Stimulated activated CD8-positive, alpha-beta memory T cell treated with anti-CD3 and anti-CD28 coated beads, Interleukin-15, amount 100 ng/mL, for 4 hours (primary cell): ENCODE data around the gene ABHD5.

Experiments used
- DNase-seq, 2 donors: peaks; one replicate each; pipeline ENCODE4 v3.0.0-alpha.2; 2020; ENCODE audit warnings: low read depth in 2 of 2

ABHD5 gene

DNA sequence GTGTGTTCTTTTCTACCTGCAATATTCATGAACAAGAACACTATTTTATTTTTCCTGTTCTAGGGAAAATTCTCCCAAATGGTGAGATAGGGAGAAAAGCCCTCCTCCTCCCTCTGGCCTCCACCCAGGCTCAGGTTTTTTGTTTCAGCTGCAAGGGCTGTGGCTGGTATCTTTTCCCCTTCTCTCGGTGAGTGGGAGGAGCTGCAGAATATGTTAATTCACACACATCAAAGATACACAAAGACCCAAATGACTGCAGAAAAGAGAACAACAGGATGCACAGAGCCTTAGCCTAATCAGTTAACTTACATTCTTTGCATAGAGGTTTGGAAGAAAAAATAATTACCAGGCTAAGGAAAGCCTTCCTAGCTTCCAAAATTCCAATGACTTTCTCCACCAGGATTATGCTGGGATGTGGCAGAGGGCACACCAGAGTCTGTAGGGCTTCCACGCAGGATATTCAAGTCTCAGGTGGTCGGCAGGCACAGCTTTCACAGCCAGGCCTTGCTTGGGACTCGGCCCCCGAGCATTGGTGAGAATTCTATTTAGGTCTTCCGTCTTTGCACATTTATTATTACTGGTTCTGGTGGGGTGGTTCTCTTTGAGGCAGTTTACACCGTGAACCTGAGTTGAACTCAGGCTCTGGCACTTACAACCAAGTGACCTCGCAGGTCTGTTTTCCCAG is 64.9 kb downstream of the ABHD5 start:
- DNase-seq, result no peak

GRCh38 chr3:43757666-43758321 is 67.1 kb downstream of the ABHD5 start:
- DNase-seq, result no peak

- no peak for DNase-seq
Measured at GRCh38 chr3:43758592-43759225, 68.0 kb downstream of the ABHD5 start.

DNA sequence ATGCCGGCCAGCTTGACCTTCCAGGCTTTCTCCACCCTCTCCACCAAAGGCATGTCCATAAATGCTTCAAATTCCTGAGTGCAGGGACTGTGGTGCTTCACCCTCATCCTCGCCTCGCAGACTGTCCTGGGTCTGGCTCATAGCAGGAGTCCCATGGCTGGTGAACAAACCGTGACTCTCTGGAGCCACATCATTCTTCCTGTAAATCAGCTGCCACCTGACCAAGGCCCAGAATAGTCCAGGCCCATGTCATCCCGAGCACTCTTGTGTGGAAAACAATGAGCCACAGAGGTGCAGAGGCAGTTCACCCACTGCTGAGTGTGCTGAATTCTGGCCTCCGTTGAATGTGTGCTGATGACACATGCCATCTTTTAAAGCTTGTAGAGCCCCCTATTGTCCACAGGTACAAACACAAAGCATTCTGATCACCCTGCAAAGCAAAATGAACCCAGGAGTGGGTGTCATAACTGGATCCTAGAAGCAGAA is 68.6 kb downstream of the ABHD5 start:
- DNase-seq, result no peak

GRCh38 chr3:43759938-43760337 is 69.2 kb downstream of the ABHD5 start:
- DNase-seq, result no peak

DNA sequence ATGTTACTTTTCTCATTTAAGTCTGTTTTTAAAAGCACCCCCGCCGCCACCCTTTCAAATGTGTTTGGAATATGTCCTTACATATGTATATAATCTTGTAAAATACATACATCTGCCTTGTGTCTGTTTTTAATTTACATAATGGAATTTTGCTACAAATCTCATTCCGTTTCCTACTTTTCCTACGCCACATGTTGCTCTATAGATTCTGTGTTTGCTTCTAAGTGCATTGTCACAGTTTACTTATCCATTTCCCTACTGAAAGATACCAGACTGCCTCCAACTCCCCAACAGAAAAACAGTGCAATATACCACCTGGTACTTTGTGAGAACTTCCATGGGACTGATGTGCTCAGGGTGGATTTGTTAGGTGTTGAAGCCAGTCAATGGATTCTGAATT is 70.2 kb downstream of the ABHD5 start:
- DNase-seq, result no peak

- DNase-seq, result no peak
Measured at GRCh38 chr3:43762451-43762850, 71.7 kb downstream of the ABHD5 start.

DNA sequence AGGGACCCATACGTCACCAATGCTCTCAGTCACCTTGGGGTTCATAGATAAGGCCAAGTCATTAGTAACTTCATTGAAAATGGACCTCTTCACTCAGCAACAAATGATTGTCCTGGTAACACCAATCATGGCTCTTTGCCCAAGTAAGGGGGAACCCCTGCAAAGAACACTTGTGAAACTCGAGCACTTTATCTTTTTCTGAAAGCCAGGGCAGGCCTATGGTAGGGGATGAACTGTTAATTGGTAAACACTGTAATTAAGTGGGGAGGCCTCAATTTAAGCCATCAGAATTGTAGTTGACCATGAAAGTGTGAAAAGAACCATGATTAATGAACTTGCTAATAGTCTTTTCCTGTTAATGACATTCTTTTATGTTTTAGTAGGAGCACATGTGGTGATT is 73.3 kb downstream of the ABHD5 start:
- no peak for DNase-seq

- no peak for DNase-seq
Measured at GRCh38 chr3:43764471-43764870, 73.7 kb downstream of the ABHD5 start.

GRCh38 chr3:43765521-43765971 is 74.8 kb downstream of the ABHD5 start:
- no peak for DNase-seq

GRCh38 chr3:43766672-43767465 is 76.1 kb downstream of the ABHD5 start:
- DNase-seq, result no peak

- no peak for DNase-seq
Measured at GRCh38 chr3:43768381-43768973, 77.7 kb downstream of the ABHD5 start.

GRCh38 chr3:43769097-43769884 is 78.6 kb downstream of the ABHD5 start:
- peak in 1 of 2 donors; percentile 29 for DNase-seq

GRCh38 chr3:43769885-43770425 is 79.2 kb downstream of the ABHD5 start:
- peak in 1 of 2 donors; percentile 19 for DNase-seq

DNA sequence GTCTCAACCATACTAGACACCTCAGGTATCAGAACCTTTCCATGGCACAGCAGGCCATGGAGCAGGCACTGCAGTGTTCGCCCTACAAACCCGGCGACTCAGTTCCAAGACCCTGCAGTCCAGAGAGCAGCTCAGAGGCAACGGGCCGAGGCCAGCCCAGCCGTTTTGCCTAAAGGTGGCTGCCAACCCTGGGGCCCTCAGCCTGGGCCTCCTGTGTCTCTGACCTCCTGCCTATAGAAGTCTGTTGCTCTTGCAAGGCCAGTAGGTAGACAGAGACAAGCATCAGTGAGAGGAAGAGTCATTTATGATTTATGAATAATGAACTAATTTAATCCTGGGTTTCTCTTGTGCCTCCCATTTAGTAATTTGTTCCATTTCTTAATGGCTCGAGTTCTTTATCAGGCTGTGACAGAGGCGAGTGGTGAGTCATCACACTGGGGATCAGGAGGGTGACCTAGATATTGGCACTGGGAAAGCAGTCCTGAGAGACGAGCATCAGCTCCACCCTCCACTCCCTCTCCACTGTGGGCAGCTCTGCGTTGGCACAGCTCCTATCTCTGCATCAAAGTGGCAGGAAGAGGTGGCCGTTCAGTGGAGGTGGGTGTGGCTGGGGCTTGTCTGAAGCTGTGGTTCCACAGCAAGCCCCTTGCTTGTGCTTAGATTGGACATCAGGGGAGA is 79.8 kb downstream of the ABHD5 start:
- peak in 1 of 2 donors; percentile 27 for DNase-seq

DNA sequence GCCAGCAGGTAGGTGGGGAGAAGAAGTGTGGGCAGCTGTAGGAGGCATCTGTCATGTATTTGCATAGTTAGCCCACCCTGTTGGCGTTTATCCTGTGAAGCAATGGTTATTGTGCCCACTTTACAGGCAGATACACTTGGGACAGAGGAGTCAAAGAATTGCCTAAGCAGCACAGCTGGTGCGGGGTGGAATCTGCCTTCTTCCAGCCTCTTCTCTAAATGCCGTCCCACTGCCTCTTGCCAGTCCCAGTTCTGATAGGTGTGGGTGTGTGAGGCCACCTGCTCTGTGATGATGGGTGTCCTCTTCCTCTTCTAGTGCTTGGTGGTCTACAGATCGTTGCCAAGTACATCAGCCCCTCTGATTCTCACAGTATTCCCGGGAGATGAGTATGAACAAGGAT is 80.9 kb downstream of the ABHD5 start:
- DNase-seq, result no peak

DNA sequence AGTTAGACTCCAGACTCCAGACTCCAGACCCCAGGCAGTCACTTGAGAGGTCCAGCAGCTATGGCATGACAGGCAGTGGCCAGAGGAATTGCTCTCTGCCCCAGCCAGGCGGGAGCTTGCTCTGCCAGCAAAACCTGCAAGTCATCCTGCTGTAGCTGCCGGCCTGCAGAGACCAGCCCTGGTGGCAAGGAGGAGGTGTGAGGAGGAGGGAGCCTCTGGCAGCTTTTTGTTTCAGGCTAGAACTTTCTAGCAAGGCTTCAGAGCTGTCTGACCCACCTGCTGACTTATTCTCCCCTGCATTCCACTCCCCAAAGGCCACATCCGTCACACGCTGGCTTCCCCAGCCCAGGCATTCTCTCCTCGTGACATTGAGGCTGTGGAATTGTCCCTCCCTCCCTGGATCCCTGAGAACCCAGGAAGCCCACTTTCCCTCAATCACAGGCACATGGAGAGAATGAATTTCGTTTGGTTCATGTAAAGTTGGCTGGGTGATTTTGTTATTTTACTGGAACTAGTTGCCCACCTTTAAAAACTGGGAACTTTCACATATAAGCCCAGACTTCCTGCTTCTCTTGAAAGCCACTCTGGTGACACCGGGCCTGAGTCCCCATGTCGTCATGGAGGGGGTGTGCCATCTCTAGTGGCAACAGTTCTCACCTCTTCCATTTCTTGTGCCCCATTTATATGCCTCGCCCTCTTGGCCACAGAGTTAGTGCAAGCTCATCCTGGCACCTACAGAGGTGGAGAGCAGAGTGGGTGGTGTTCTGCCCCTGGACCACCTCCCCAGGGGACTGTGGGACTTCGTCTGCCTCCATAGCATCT is 82.7 kb downstream of the ABHD5 start:
- peak in 1 of 2 donors; percentile 12 for DNase-seq

- DNase-seq, result no peak
Measured at GRCh38 chr3:43774799-43775198, 84.1 kb downstream of the ABHD5 start.

- DNase-seq, result no peak
Measured at GRCh38 chr3:43776101-43776500, 85.4 kb downstream of the ABHD5 start.
